ENCODE data around the gene RIMBP2.

RIMBP2 gene

DNA sequence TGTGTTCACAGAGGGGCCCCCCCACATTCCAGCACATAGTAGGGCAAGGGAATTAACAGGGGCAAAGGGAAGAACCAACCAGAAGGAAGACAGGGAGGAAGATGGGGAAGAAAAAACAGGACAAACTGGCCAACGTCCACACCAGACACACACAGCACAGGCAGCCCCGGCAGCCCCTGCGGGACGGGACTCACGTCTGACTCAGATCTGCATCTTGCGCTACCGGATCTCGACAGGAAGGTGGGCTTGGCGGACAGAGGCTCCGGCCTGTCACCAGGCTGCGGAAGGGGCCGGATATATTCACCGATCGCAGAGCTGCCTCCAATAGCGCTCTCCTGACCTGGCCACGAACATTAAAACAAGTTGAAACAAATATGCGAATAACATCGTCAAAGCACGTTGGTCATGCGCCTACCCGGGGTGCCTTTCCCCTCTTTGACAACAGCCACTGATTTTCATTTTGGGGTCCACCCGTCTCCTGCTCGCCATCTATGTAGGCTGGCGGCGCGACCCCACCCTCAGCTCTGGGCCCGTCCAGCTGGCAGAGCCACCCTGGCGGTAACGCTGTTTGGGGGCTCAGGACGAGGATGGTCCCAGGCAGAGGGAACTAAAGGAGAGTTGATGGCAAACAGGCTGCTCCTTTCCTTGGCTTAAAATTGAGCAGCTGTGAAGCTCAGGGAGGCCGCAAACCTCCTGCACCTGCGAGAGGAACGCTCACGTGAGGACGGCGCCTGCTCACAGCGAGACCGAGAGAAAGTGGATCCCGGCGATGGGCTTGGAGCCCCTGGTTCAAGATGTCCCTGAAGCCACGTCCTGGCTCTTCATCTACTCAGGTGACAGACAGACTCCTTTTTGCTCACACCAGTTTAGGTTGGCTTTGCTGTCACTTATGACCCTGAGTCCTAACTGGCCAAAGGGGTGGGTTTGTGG, 264.8 kb downstream of the RIMBP2 start:
- Histone ChIP-seq H3K4me2 (ENCODE audit: low read length) (no peak overlapping the region), H3K27ac (no peak overlapping the region), H3K4me3 (ENCODE audit: low read depth, low read length) (no peak overlapping the region), H3K9me3 (ENCODE audit: control insufficient read depth, low read length) (no peaks in the 10 kb centered on the region), H3K9ac (no peak overlapping the region), H3K79me2 (peaks cover 33% of the 10 kb centered on the region), H3K36me3 (ENCODE audit: control insufficient read depth, insufficient read depth, low read length) (no peaks in the 10 kb centered on the region), H3K4me1 (no peaks in the 10 kb centered on the region), H3K27me3 (ENCODE audit: control insufficient read depth, insufficient read depth, low read length) (no peaks in the 10 kb centered on the region), H2AFZ (no peak overlapping the region)
- TF ChIP-seq, protein P1, sequence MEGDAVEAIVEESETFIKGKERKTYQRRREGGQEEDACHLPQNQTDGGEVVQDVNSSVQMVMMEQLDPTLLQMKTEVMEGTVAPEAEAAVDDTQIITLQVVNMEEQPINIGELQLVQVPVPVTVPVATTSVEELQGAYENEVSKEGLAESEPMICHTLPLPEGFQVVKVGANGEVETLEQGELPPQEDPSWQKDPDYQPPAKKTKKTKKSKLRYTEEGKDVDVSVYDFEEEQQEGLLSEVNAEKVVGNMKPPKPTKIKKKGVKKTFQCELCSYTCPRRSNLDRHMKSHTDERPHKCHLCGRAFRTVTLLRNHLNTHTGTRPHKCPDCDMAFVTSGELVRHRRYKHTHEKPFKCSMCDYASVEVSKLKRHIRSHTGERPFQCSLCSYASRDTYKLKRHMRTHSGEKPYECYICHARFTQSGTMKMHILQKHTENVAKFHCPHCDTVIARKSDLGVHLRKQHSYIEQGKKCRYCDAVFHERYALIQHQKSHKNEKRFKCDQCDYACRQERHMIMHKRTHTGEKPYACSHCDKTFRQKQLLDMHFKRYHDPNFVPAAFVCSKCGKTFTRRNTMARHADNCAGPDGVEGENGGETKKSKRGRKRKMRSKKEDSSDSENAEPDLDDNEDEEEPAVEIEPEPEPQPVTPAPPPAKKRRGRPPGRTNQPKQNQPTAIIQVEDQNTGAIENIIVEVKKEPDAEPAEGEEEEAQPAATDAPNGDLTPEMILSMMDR (IDR thresholded peaks at IDR 0.05): no peak

DNA sequence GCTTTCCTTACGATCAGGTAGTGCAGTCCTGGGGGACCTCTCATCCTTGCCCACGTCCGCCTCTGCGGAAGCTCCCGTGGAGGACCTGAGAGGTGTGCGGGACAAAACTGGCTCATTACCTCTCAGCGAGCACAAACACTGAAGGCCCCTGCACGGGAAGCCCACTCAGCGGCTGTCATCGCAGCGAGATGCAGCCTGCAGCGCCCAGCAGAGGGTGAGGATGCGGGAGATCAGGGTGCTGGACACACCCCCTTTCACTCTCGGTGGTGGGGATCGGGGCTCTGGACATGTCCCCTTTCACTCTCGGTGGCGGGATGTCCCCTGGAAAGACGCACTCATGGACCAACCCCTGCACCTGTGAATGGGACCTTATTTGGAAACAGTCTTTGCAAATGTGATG, 266.8 kb downstream of the RIMBP2 start:
- no peak overlapping the region for H3K9ac ChIP-seq
- H2AFZ ChIP-seq: no peak overlapping the region
- no peaks in the 10 kb centered on the region for H3K4me1 ChIP-seq
- H3K79me2 ChIP-seq: peaks cover 22% of the 10 kb centered on the region
- no peak overlapping the region for H3K27ac ChIP-seq
- H3K27me3 ChIP-seq (ENCODE audit: control insufficient read depth, insufficient read depth, low read length): no peaks in the 10 kb centered on the region
- H3K4me3 ChIP-seq (ENCODE audit: low read depth, low read length): no peak overlapping the region
- no peak overlapping the region for H3K4me2 ChIP-seq (ENCODE audit: low read length)
- H3K36me3 ChIP-seq (ENCODE audit: control insufficient read depth, insufficient read depth, low read length): no peaks in the 10 kb centered on the region
- TF ChIP-seq, protein P1 (IDR thresholded peaks at IDR 0.05): no peak
- no peaks in the 10 kb centered on the region for H3K9me3 ChIP-seq (ENCODE audit: control insufficient read depth, low read length)

DNA sequence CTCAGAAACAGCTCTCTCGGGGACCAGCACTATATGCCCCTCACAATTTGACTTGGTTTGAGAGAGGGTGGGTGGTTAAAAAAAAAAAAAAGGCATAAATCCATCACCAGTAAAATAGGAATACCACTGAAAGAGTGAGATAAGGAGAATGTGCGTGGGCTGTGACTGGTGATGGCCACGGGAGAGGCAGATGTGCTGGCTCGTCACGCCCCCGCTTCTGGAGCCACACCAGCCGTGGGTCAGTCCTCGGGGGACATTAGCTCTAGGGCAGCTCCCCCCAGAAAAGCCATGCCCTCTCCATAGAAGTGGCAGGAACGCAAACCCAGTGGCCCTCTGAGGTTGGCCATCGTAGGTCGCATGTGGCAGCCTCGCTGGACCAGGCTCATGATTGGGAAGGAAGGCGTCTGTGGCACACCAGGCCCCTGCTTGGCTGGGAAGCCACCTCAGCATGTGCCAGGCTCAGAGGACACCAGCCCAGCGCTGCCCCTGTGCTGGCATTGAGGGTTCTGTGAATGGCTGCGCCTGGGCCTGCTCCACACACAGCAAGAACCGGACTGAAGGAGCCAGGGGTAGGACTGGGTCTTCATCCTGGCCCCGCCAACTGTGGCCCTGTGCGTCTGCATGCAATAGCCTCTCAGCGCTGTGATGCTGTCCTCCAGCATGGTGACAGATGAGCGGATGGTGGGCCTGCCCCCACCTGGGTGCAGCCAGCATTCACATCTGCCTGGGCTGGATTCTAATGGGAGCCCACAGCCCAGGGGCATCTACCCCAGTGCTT, 267.9 kb downstream of the RIMBP2 start:
- Histone ChIP-seq H3K4me3 (ENCODE audit: low read depth, low read length) (no peak overlapping the region), H3K27me3 (ENCODE audit: control insufficient read depth, insufficient read depth, low read length) (no peaks in the 10 kb centered on the region), H3K9ac (no peak overlapping the region), H3K9me3 (ENCODE audit: control insufficient read depth, low read length) (no peaks in the 10 kb centered on the region), H2AFZ (no peak overlapping the region), H3K4me2 (ENCODE audit: low read length) (no peak overlapping the region), H3K36me3 (ENCODE audit: control insufficient read depth, insufficient read depth, low read length) (no peaks in the 10 kb centered on the region), H3K4me1 (no peaks in the 10 kb centered on the region), H3K79me2 (peaks cover 24% of the 10 kb centered on the region), H3K27ac (no peak overlapping the region)
- TF ChIP-seq, protein P1 (IDR thresholded peaks at IDR 0.05): no peak

DNA sequence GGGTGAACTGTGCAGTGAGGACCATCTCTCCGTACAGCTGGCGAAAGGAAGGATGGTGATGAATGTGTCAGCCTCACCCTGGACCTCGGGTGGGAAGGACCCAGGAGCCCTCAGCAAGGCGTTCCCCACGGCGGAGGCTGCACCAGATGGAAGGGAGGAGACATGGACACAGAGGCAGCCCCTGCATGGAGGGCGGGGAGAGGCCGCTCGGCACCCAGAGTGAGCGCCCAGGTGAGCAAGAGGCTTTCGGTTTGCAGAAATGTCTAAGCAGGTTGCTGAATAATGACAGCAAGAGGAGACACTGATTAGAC, 268.5 kb downstream of the RIMBP2 start:
- H3K4me1 ChIP-seq: no peaks in the 10 kb centered on the region
- H3K9ac ChIP-seq: no peak overlapping the region
- H3K27me3 ChIP-seq (ENCODE audit: control insufficient read depth, insufficient read depth, low read length): no peaks in the 10 kb centered on the region
- H2AFZ ChIP-seq: no peak overlapping the region
- H3K4me2 ChIP-seq (ENCODE audit: low read length): no peak overlapping the region
- H3K27ac ChIP-seq: no peak overlapping the region
- H3K36me3 ChIP-seq (ENCODE audit: control insufficient read depth, insufficient read depth, low read length): no peaks in the 10 kb centered on the region
- TF ChIP-seq, protein P1 (IDR thresholded peaks at IDR 0.05): no peak
- H3K79me2 ChIP-seq: peaks cover 27% of the 10 kb centered on the region
- no peaks in the 10 kb centered on the region for H3K9me3 ChIP-seq (ENCODE audit: control insufficient read depth, low read length)
- H3K4me3 ChIP-seq (ENCODE audit: low read depth, low read length): no peak overlapping the region

Measured in parathyroid adenoma (tissue), 2 donors.